Measurements from ENCODE around the gene TOMM34.

DNA sequence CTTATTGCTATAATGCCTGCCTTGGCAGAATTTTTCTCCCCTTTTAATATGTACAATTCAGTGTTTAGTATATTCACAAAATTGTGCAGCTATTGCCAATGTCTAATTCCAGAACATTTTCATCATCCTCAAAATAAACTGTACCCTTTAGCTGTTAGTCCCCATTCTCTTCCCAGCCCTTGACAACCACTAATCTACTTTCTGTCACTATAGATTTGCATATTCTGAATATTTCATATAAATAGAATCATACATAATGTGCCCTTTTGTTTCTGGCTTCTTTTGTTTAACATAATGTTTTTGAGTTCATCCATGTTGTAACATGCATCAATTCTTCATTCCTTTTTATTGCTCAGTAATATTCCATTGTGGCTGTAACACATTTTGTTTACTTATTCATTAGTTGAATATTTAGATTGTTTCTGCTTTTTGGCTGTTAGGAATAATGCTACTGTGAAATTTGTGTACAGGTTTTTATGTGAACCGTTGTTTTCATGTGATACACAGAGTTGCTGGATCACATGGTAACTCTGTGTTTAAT, 28.5 kb upstream of the TOMM34 start:
- TF ChIP-seq, protein P1, sequence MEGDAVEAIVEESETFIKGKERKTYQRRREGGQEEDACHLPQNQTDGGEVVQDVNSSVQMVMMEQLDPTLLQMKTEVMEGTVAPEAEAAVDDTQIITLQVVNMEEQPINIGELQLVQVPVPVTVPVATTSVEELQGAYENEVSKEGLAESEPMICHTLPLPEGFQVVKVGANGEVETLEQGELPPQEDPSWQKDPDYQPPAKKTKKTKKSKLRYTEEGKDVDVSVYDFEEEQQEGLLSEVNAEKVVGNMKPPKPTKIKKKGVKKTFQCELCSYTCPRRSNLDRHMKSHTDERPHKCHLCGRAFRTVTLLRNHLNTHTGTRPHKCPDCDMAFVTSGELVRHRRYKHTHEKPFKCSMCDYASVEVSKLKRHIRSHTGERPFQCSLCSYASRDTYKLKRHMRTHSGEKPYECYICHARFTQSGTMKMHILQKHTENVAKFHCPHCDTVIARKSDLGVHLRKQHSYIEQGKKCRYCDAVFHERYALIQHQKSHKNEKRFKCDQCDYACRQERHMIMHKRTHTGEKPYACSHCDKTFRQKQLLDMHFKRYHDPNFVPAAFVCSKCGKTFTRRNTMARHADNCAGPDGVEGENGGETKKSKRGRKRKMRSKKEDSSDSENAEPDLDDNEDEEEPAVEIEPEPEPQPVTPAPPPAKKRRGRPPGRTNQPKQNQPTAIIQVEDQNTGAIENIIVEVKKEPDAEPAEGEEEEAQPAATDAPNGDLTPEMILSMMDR (IDR thresholded peaks at IDR 0.05): no peak
- no peak for TF ChIP-seq POLR2A (IDR thresholded peaks at IDR 0.05)
